Hepatocyte (in vitro differentiated cells): ENCODE results near the gene PPP2R2B. TPM values are rescaled to one million over a fixed set of nuclear protein-coding genes. Genes with fewer than 3 reads are reported as not detected.

Experiments
- DNase-seq: peaks from one replicate; pipeline ENCODE4 v3.0.0-alpha.2; 2016; ENCODE audit warnings: low spot score
- H2AFZ ChIP-seq: fragments of 200-600 bp; sonication (generic); 2 replicates; pipeline ENCODE4 v1.6.0; 2016; ENCODE audit warnings: antibody characterized with exemption, mild to moderate bottlenecking
- H3K27ac ChIP-seq: fragments of 200-600 bp; sonication (generic); 2 replicates; pipeline ENCODE4 v1.5.1; 2016; ENCODE audit warnings: mild to moderate bottlenecking
- H3K27me3 ChIP-seq: fragments of 200-600 bp; sonication (generic); 2 replicates; pipeline ENCODE4 v1.6.1; 2016
- H3K36me3 ChIP-seq: fragments of 200-600 bp; sonication (generic); replicated peaks from 2 replicates; pipeline ENCODE4 v1.5.1; 2016; ENCODE audit warnings: low read depth; ENCODE audit not compliant: insufficient read depth
- H3K4me1 ChIP-seq: fragments of 200-600 bp; sonication (generic); 2 replicates; pipeline ENCODE4 v1.5.1; 2016; ENCODE audit warnings: mild to moderate bottlenecking, moderate library complexity; ENCODE audit not compliant: insufficient read depth
- H3K4me2 ChIP-seq: fragments of 200-600 bp; sonication (generic); 2 replicates; pipeline ENCODE4 v1.6.0; 2016
- H3K4me3 ChIP-seq: fragments of 200-600 bp; sonication (generic); 2 replicates; pipeline ENCODE4 v1.5.1; 2016; ENCODE audit warnings: mild to moderate bottlenecking
- H3K79me2 ChIP-seq: fragments of 200-600 bp; sonication (generic); 2 replicates; pipeline ENCODE4 v1.6.0; 2017; ENCODE audit warnings: mild to moderate bottlenecking
- H3K9me2 ChIP-seq: fragments of 200-600 bp; sonication (generic); replicated peaks from 2 replicates; pipeline ENCODE4 v1.6.0; 2017; ENCODE audit warnings: mild to moderate bottlenecking; ENCODE audit not compliant: insufficient read depth
- H3K9me3 ChIP-seq: fragments of 200-600 bp; sonication (generic); 2 replicates; pipeline ENCODE4 v1.5.1; 2016; ENCODE audit warnings: low read depth, mild to moderate bottlenecking
- H4K20me1 ChIP-seq: fragments of 200-600 bp; sonication (generic); 2 replicates; pipeline ENCODE4 v1.6.0; 2016; ENCODE audit warnings: mild to moderate bottlenecking; ENCODE audit not compliant: insufficient read depth, poor library complexity, severe bottlenecking
- EZH2 ChIP-seq: fragments of 200-600 bp; sonication (generic); IDR thresholded peaks from 2 replicates; pipeline ENCODE4 v1.6.1; 2016; ENCODE audit warnings: antibody characterized with exemption, mild to moderate bottlenecking, borderline replicate concordance
- EZH2phosphoT487 ChIP-seq: fragments of 200-600 bp; sonication (generic); IDR thresholded peaks from one replicate; pipeline ENCODE4 v1.6.1; 2018; ENCODE audit warnings: antibody characterized with exemption, mild to moderate bottlenecking, low read depth, moderate library complexity; ENCODE audit not compliant: unreplicated experiment, severe bottlenecking
- WGBS: methylation state at CpG from one replicate; pipeline ENCODE4 v1.1.6; 2016; ENCODE audit warnings: low lambda C conversion rate; ENCODE audit errors: missing lambda C conversion rate; 5-methylcytosine and 5-hydroxymethylcytosine counted together
- polyA plus RNA-seq: library from polyadenylated mRNA; unstranded; fragments of >200 nt; fragmentation: Nextera tagmentation; extraction: Ambion mirVana; gene quantifications from 2 replicates; pipeline ENCODE4 v1.2.1, GENCODE V29; 2016
- total RNA-seq: library from RNA; depleted of rRNA; stranded (reverse); fragments of >200 nt; gene quantifications from 2 replicates; pipeline ENCODE4 v1.2.3, GENCODE V29; 2014
- TF ChIP-seq, protein P1 (sequence below): fragments of 200-600 bp; sonication (generic); IDR thresholded peaks from 2 replicates; pipeline ENCODE4 v1.5.1; 2016; ENCODE audit warnings: antibody characterized with exemption, mild to moderate bottlenecking; ENCODE audit not compliant: poor library complexity

The PPP2R2B gene
- total and polyA plus RNA-seq, 2 experiments from 2014 or later, result 2.3 to 3.2 TPM

DNA sequence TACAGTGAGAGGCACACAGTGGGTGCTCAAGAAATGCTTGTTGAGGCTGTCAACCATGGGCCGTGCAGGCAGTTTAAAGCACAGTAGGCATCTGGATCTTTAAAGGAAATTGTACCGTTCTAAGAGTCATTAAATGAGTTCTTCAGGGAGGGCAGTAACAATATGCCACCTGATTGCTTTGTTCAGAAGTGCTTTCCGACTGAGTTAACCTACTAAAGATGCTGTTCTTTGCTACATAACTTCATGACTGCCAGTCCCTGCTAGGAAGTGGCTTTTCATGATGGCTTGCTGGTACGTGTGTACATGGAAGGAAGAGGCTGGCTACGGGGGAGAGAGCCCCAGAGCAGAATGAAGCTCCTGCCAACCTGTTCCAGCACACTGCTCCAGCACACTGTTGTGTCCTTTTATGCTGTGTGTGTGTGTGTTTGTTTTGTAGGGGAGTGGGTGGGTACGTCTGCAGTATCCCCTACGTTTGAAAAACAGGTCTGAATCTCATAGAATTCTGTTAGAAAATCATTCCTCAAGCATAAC, 41.9 kb upstream of the PPP2R2B start:
- Histone ChIP-seq H3K27me3 (no peaks in the 10 kb centered on the region), H3K4me1 (no peaks in the 10 kb centered on the region), H3K9me2 (no peaks in the 10 kb centered on the region), H3K79me2 (no peaks in the 10 kb centered on the region), H3K9me3 (no peaks in the 10 kb centered on the region), H3K36me3 (no peaks in the 10 kb centered on the region), H3K27ac (no peak overlapping the region), H4K20me1 (no peaks in the 10 kb centered on the region), H3K4me2 (no peak overlapping the region), H3K4me3 (no peak overlapping the region), H2AFZ (no peak overlapping the region)
- 80% methylated on average over 7 of the region's 7 CpGs for WGBS
- TF ChIP-seq, protein P1, sequence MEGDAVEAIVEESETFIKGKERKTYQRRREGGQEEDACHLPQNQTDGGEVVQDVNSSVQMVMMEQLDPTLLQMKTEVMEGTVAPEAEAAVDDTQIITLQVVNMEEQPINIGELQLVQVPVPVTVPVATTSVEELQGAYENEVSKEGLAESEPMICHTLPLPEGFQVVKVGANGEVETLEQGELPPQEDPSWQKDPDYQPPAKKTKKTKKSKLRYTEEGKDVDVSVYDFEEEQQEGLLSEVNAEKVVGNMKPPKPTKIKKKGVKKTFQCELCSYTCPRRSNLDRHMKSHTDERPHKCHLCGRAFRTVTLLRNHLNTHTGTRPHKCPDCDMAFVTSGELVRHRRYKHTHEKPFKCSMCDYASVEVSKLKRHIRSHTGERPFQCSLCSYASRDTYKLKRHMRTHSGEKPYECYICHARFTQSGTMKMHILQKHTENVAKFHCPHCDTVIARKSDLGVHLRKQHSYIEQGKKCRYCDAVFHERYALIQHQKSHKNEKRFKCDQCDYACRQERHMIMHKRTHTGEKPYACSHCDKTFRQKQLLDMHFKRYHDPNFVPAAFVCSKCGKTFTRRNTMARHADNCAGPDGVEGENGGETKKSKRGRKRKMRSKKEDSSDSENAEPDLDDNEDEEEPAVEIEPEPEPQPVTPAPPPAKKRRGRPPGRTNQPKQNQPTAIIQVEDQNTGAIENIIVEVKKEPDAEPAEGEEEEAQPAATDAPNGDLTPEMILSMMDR, result no peak
- DNase-seq, result no peak

DNA sequence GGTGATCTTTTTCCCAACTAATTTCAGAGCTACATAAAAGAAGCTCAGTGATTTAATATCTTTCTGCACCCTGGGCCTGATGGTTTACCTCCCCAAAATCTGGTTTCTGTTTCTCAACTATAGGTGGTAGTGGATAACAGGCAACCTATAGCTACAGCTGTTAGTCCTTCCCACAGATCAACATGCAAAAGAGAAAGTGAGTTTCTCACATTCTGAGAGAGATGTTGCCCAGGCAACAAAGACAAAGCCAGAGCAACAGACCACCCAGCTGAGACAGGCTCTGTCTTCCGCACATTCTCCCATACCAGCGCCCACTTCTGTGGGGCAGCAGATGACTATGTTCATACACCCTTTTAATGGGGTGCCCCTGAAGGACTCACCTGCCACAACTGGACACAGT, 40.7 kb upstream of the PPP2R2B start:
- Histone ChIP-seq H3K27ac (no peak overlapping the region), H3K4me2 (no peak overlapping the region), H3K9me3 (no peaks in the 10 kb centered on the region), H3K27me3 (no peaks in the 10 kb centered on the region), H3K4me1 (no peaks in the 10 kb centered on the region), H2AFZ (no peak overlapping the region), H4K20me1 (no peaks in the 10 kb centered on the region), H3K4me3 (no peak overlapping the region), H3K36me3 (no peaks in the 10 kb centered on the region), H3K9me2 (no peaks in the 10 kb centered on the region), H3K79me2 (no peaks in the 10 kb centered on the region)
- DNase-seq, result no peak
- WGBS, result 59% methylated on average over 2 of the region's 2 CpGs
- TF ChIP-seq EZH2 (no peak), EZH2phosphoT487 (no peak)
- TF ChIP-seq, protein P1, result no peak

DNA sequence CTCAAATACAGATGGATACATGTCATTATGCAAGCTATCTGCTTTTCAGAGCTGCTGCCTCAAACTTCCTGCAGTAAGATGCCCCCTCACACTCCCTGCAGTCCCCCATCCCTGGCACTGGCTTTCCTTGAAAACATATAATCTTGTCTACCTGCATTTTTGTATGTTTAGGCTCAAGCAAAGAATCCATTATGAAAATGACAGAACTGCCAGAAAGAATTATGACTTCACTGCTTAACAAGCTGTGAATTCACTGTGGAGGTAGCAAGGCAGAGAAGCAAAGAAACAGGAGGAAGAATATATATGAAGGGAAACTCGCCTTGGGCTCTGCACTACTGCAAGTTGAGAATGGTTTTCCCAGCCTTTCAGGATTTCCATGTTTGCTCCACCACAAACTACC, 39.4 kb upstream of the PPP2R2B start:
- H2AFZ ChIP-seq, result no peak overlapping the region
- WGBS, result 81% methylated on average over 1 of the region's 1 CpG
- no peaks in the 10 kb centered on the region for H3K27me3 ChIP-seq

More for the DNA sequence above, 39.4 kb upstream of the PPP2R2B start:
- Histone ChIP-seq H3K9me3 (no peaks in the 10 kb centered on the region), H3K4me1 (no peaks in the 10 kb centered on the region), H3K4me2 (no peak overlapping the region), H3K79me2 (no peaks in the 10 kb centered on the region), H3K4me3 (no peak overlapping the region), H3K36me3 (no peaks in the 10 kb centered on the region), H3K9me2 (no peaks in the 10 kb centered on the region), H3K27ac (no peak overlapping the region), H4K20me1 (no peaks in the 10 kb centered on the region)
- DNase-seq, result no peak
- TF ChIP-seq, protein P1, result no peak
- no peak for TF ChIP-seq EZH2
- no peak for TF ChIP-seq EZH2phosphoT487
